ENCODE measurements around the gene RLN3.

Gene RLN3

DNA sequence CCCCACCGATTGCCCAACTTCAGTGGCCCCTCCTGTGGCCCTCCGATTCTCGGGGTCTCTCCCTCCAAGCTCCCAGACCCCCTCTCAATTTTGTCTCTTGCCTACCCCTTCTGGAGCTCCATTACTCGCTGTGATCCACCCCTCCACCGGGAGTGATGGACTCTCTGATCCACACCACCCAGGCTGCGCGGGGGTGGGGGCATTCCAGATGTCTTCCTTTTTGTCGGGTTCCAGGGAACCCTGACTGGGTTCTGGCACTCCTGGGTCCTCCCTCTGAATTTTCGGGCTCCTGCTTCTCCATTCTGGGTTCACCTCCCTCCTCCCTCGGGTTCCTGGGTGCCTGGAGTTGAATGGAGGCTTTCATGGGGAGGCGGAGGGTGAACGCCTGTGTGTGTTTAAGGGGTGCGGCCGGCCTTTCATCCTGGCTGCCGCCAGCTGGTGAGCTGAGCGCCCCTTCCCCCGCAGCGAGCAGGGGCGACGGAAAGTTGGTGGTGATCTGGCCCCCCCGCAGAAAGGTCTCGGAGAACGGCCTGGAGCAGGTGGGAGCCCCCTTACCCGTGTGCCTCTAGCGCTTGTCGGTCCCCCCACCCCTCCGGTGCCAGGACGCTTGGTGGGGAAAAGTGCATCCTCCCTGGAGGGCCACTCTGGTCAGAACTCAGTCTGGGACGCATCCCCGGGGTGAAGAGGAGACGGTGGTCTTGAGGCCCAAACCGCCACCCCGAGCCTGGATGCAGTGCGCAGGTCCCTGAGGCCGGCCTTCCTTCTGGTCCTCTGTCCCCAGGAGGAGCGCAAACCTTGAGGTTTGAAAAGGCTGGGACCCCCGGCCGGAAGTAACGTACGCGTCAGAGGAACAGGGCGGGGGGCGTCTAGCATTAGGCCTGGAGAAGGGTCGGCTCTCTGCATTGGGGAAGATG is 46.2 kb downstream of the RLN3 start:
- H3K4me3 ChIP-seq (ENCODE audit: low read depth, low read length), result peak overlapping the region; percentile 47
- DNase-seq (ENCODE audit: low read depth), result no peak
- TF ChIP-seq, protein P1, sequence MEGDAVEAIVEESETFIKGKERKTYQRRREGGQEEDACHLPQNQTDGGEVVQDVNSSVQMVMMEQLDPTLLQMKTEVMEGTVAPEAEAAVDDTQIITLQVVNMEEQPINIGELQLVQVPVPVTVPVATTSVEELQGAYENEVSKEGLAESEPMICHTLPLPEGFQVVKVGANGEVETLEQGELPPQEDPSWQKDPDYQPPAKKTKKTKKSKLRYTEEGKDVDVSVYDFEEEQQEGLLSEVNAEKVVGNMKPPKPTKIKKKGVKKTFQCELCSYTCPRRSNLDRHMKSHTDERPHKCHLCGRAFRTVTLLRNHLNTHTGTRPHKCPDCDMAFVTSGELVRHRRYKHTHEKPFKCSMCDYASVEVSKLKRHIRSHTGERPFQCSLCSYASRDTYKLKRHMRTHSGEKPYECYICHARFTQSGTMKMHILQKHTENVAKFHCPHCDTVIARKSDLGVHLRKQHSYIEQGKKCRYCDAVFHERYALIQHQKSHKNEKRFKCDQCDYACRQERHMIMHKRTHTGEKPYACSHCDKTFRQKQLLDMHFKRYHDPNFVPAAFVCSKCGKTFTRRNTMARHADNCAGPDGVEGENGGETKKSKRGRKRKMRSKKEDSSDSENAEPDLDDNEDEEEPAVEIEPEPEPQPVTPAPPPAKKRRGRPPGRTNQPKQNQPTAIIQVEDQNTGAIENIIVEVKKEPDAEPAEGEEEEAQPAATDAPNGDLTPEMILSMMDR (IDR thresholded peaks at IDR 0.05; ENCODE audit: low read depth, low read length), result no peak
- TF ChIP-seq MYC (IDR thresholded peaks at IDR 0.05; ENCODE audit: low read depth, low read length) (no peak), POLR2A (IDR thresholded peaks at IDR 0.05; ENCODE audit: extremely low read depth, insufficient read length) (no peak)
- TF ChIP-seq, protein P2, sequence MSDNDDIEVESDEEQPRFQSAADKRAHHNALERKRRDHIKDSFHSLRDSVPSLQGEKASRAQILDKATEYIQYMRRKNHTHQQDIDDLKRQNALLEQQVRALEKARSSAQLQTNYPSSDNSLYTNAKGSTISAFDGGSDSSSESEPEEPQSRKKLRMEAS (IDR thresholded peaks at IDR 0.05; ENCODE audit: low read depth, low read length), result no peak

DNA sequence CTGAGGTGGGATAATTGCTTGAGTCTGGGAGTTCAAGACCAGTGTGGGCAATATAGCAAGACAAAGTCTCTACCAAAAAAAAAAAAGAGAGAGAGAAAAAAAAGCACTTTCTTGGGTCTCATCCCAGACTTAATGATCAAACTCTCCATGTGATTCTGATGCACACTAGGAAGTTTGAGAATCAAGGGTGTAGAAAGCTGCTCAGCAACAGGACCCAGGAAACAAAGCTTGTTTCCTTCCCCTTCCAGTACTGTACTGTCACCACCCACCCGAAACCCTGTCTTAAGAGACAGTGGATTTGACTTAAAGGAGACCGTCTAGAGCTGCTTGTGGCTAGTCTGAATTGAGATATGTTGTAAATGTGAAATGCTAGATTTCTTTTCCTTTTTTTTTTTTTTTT is 50.5 kb downstream of the RLN3 start:
- H3K4me3 ChIP-seq (ENCODE audit: low read depth, low read length), result no peak overlapping the region
- no peak for DNase-seq (ENCODE audit: low read depth)
- TF ChIP-seq, protein P1 (IDR thresholded peaks at IDR 0.05; ENCODE audit: low read depth, low read length), result no peak
- TF ChIP-seq POLR2A (IDR thresholded peaks at IDR 0.05; ENCODE audit: extremely low read depth, insufficient read length), result no peak
- TF ChIP-seq, protein P2 (IDR thresholded peaks at IDR 0.05; ENCODE audit: low read depth, low read length), result no peak
- no peak for TF ChIP-seq MYC (IDR thresholded peaks at IDR 0.05; ENCODE audit: low read depth, low read length)

All from NB4 (cell line).